ENCODE data around the gene DAB1. TPM values are rescaled to one million over a fixed set of nuclear protein-coding genes. Genes with fewer than 3 reads are reported as not detected.

Gene DAB1
- total RNA-seq, 6 experiments from 2014 or later, result 0.76 to 1.9 (median 1.1) TPM

GRCh38 chr1:57249511-57249910, 174.3 kb downstream of the DAB1 start:
- 33% methylated on average over 1 of the region's 2 CpGs for WGBS (ENCODE audit: insufficient coverage, low coverage, low lambda C conversion rate, missing lambda C conversion rate)
- no peak for TF ChIP-seq CTCF (IDR thresholded peaks at IDR 0.05)
- no peak for TF ChIP-seq POLR2A (IDR thresholded peaks at IDR 0.05)

GRCh38 chr1:57248830-57249229, 175.0 kb downstream of the DAB1 start:
- WGBS (ENCODE audit: insufficient coverage, low coverage, low lambda C conversion rate, missing lambda C conversion rate), result 73% methylated on average over 3 of the region's 3 CpGs
- DNase-seq (no peak), ATAC-seq (no peak)
- no peaks in the 10 kb centered on the region for H3K27me3 ChIP-seq
- TF ChIP-seq POLR2A (IDR thresholded peaks at IDR 0.05) (no peak), CTCF (IDR thresholded peaks at IDR 0.05) (no peak)
- intact Hi-C loops (cut with DNase I), result no loop called here
- no peaks in the 10 kb centered on the region for H3K9me3 ChIP-seq
- no peaks in the 10 kb centered on the region for H3K4me1 ChIP-seq
- H3K36me3 ChIP-seq, result no peaks in the 10 kb centered on the region
- no peak overlapping the region for H3K4me3 ChIP-seq
- H3K27ac ChIP-seq, result no peak overlapping the region

More at GRCh38 chr1:57249511-57249910, 174.3 kb downstream of the DAB1 start:
- H3K4me1 ChIP-seq, result no peaks in the 10 kb centered on the region
- no peaks in the 10 kb centered on the region for H3K9me3 ChIP-seq
- intact Hi-C loops (cut with DNase I), result no loop called here
- H3K27me3 ChIP-seq, result no peaks in the 10 kb centered on the region
- no peak overlapping the region for H3K4me3 ChIP-seq
- DNase-seq (no peak), ATAC-seq (no peak)
- H3K36me3 ChIP-seq, result no peaks in the 10 kb centered on the region
- H3K27ac ChIP-seq, result no peak overlapping the region

GRCh38 chr1:57238233-57238781, 185.6 kb downstream of the DAB1 start:
- TF ChIP-seq CTCF (IDR thresholded peaks at IDR 0.05) (no peak), POLR2A (IDR thresholded peaks at IDR 0.05) (no peak)
- Histone ChIP-seq H3K27ac (no peak overlapping the region), H3K27me3 (no peaks in the 10 kb centered on the region), H3K36me3 (no peaks in the 10 kb centered on the region), H3K4me3 (no peak overlapping the region), H3K4me1 (peaks cover 0 to 29% (median 14%) of the 10 kb centered on the region in 4 donors), H3K9me3 (no peaks in the 10 kb centered on the region)
- intact Hi-C loops (cut with DNase I), result no loop called here
- DNase-seq (no peak), ATAC-seq (no peak)
- WGBS (ENCODE audit: insufficient coverage, low coverage, low lambda C conversion rate, missing lambda C conversion rate), result 77% methylated on average over 3 of the region's 3 CpGs

- Histone ChIP-seq H3K27me3 (no peaks in the 10 kb centered on the region), H3K4me3 (peak overlapping the region in 1 of 3 donors; percentile 6), H3K4me1 (peaks cover 0 to 29% (median 14%) of the 10 kb centered on the region in 4 donors), H3K36me3 (no peaks in the 10 kb centered on the region), H3K9me3 (no peaks in the 10 kb centered on the region), H3K27ac (peak overlapping the region; percentile 45 to 84 (median 80))
- peak in 1 of 3 donors; percentile 51 for DNase-seq
- peak; percentile 86 to 93 (median 88) for ATAC-seq
- intact Hi-C loops (cut with DNase I), result no loop called here
- WGBS (ENCODE audit: insufficient coverage, low coverage, low lambda C conversion rate, missing lambda C conversion rate), result 30% methylated on average over 10 of the region's 10 CpGs
- TF ChIP-seq CTCF (IDR thresholded peaks at IDR 0.05) (no peak), POLR2A (IDR thresholded peaks at IDR 0.05) (peak; percentile 65)
Observed at GRCh38 chr1:57235730-57236510, 187.9 kb downstream of the DAB1 start.

Data from right lobe of liver (tissue), 6 donors.